ELR (cell line): Measurements from ENCODE around the gene PDE4D.
"Not testable (repeated sequence)": the region's sequence is repeated elsewhere in the genome, so short reads cannot be mapped to it uniquely, and the experiment has no call there.

ENCODE experiments used
- DNase-seq: peaks from one replicate; pipeline ENCODE4 v3.0.0-alpha.2; 2015; ENCODE audit warnings: low read depth

Gene PDE4D

GRCh38 chr5:59607138-59607765 is 286.3 kb downstream of the PDE4D start:
- no peak for DNase-seq

- no peak for DNase-seq
Observed at GRCh38 chr5:59605915-59606314, 287.6 kb downstream of the PDE4D start.

- no peak for DNase-seq
Observed at GRCh38 chr5:59604111-59604510, 289.4 kb downstream of the PDE4D start.

- DNase-seq, result no peak
Observed at GRCh38 chr5:59600998-59601397, 292.5 kb downstream of the PDE4D start.

GRCh38 chr5:59600153-59600552 is 293.4 kb downstream of the PDE4D start:
- DNase-seq, result no peak

GRCh38 chr5:59599729-59600128 is 293.8 kb downstream of the PDE4D start:
- DNase-seq, result no peak

- no peak for DNase-seq
Observed at GRCh38 chr5:59598547-59598874, 295.0 kb downstream of the PDE4D start.

- DNase-seq, result no peak
Observed at GRCh38 chr5:59597690-59598546, 295.6 kb downstream of the PDE4D start.

GRCh38 chr5:59596586-59597350 is 296.8 kb downstream of the PDE4D start:
- DNase-seq, result peak; percentile 83

- not testable (repeated sequence) for DNase-seq
Observed at GRCh38 chr5:59594118-59594517, 299.4 kb downstream of the PDE4D start.

GRCh38 chr5:59593439-59594007 is 300.0 kb downstream of the PDE4D start:
- DNase-seq, result no peak

- DNase-seq, result no peak
Observed at GRCh38 chr5:59592101-59592500, 301.4 kb downstream of the PDE4D start.

GRCh38 chr5:59591162-59591561 is 302.4 kb downstream of the PDE4D start:
- DNase-seq, result no peak

- DNase-seq, result peak; percentile 80
Observed at GRCh38 chr5:59588922-59589321, 304.6 kb downstream of the PDE4D start.

- DNase-seq, result peak; percentile 78
Observed at GRCh38 chr5:59587489-59588337, 305.8 kb downstream of the PDE4D start.

- no peak for DNase-seq
Observed at GRCh38 chr5:59586841-59587240, 306.7 kb downstream of the PDE4D start.

GRCh38 chr5:59584858-59585846 is 308.4 kb downstream of the PDE4D start:
- no peak for DNase-seq

GRCh38 chr5:59583810-59584562 is 309.5 kb downstream of the PDE4D start:
- no peak for DNase-seq

- DNase-seq, result no peak
Observed at GRCh38 chr5:59583151-59583809, 310.2 kb downstream of the PDE4D start.
